Activated naive CD8-positive, alpha-beta T cell treated with anti-CD3 and anti-CD28 coated beads, Interleukin-2, amount 10 ng/mL, durations not matched to agents 7 days and 5 days (primary cell): Measurements from ENCODE around the gene ITM2C. TPM values are rescaled to one million over a fixed set of nuclear protein-coding genes. Genes with fewer than 3 reads are reported as not detected.

ENCODE experiments used
- ATAC-seq: fragments of 150-1000 bp; cut with Tn5 transposase; one replicate; pipeline ENCODE4 v1.10.0; 2021; ENCODE audit warnings: low read depth, moderate library complexity
- POLR2A ChIA-PET: fragments of 350-600 bp; sonication (Branson Sonifier 250); formaldehyde crosslinking; loops from one replicate; lab custom pipeline; 2021; ENCODE audit warnings: antibody characterized with exemption; lab: Charles Lee
- DNase-seq: peaks from one replicate; pipeline ENCODE4 v3.0.0; 2021
- H3K27ac Mint-ChIP-seq: one replicate; pipeline ENCODE4 v1.8.0; 2022; ENCODE audit warnings: mild to moderate bottlenecking, mixed read lengths
- H3K27me3 Mint-ChIP-seq: one replicate; pipeline ENCODE4 v1.8.0; 2022; ENCODE audit warnings: mild to moderate bottlenecking, moderate library complexity, mixed read lengths
- H3K36me3 Mint-ChIP-seq: one replicate; pipeline ENCODE4 v1.8.0; 2021; ENCODE audit warnings: mild to moderate bottlenecking, mixed read lengths
- H3K4me1 Mint-ChIP-seq: one replicate; pipeline ENCODE4 v1.8.0; 2021; ENCODE audit warnings: mixed read lengths
- H3K4me3 Mint-ChIP-seq: one replicate; pipeline ENCODE4 v1.8.0; 2022; ENCODE audit warnings: mild to moderate bottlenecking, moderate library complexity, mixed read lengths
- H3K9me3 Mint-ChIP-seq: one replicate; pipeline ENCODE4 v1.8.0; 2021; ENCODE audit warnings: mixed read lengths
- total RNA-seq, 2 experiments: library from RNA; stranded (reverse); gene quantifications; one replicate each; pipeline ENCODE4 v1.2.3, GENCODE V29; 2021

The ITM2C gene
- total RNA-seq, 2 experiments from 2014 or later = 102 to 105 TPM

DNA sequence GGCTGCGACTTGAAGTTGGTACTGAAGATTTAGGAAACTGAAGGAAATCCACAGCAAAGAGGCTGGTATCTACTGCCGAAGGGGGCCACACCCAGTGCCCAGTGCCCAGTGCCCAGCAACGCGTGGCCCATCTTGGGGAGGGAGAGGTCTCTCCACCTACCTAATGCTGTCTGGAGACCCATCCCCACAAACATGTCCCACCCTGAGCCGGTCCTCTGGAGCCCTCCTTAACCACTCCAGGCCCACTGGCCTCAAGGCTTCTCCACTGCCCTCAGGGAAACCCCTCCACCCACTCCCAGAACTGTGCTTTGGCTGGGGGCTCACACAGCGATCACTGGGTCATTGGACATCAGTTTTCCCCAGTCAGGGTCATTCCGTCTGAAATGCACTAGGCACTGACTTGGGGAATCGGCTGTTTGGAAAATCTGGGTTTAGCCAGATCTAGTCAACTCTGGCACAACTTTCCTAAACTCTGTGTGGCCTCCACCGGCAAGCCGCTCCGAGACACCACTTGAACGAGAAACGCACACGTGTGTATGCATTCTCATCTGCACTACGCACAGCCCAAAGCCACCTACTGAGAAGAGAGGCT lies 40.2 kb downstream of the ITM2C start:
- peak overlapping the region; percentile 14 for H3K27ac Mint-ChIP-seq
- POLR2A ChIA-PET = interaction anchor here (0.9 to 2.8 kb wide), 4 partner anchors 9 to 80 kb away, joined by 3 to 8 read pairs (median 4); no protein-coding TSS in a partner anchor
- peaks cover 2% of the 10 kb centered on the region for H3K27me3 Mint-ChIP-seq
- peaks cover 15% of the 10 kb centered on the region for H3K36me3 Mint-ChIP-seq
- DNase-seq (peak; percentile 24), ATAC-seq (no peak)
- peak overlapping the region; percentile 31 for H3K4me3 Mint-ChIP-seq
- no peaks in the 10 kb centered on the region for H3K9me3 Mint-ChIP-seq
- H3K4me1 Mint-ChIP-seq = peaks cover 27% of the 10 kb centered on the region

DNA sequence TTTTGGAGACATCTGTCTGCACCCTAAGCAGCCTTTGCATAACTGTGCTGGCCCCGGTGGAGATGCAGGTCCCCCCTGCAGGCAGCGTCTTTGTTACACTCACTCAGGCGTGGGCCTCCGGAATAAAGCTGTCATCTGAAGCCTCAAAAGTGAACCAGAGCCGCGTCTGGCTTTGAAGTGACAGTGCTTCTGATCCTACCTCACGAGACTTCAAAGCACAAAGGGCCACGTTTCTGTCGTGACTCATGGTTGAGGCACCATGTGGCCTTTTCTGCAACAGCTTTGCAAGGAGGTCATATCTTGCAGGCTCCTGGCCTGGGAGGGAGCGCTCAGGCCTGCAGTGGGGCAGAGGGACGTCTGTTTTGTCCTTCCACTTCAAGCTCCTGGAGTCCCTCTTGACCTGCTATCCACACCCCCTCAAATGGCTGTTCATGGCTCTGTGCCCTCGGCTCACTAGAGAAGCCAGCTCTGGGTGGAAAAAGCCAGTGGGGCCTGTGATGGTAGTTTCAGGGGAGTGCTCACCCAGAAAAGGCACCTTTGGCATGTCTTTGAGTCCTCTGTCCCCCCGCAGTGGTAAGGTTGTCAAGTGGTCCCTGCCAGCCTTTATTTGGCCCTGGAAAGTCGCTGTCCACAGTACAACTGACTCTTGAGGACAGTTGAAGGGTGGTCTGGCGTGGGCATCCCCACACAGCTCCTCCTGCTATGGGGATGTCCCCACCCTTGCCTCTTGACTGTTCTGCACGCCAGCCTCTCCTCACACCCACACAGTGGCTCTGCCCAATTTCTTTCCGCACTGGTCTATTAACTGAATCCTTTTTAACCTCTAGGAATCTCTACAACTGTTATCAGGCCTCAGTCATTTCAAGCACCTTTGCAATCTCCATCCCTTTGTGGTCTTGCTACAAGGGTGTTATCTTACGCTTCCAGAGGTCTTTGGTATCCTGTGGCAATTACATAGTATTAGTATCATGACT lies 41.0 kb downstream of the ITM2C start:
- Mint-ChIP-seq H3K36me3 (peaks cover 23% of the 10 kb centered on the region), H3K27ac (peak overlapping the region; percentile 14), H3K27me3 (peaks cover 2% of the 10 kb centered on the region), H3K4me3 (peak overlapping the region; percentile 31), H3K9me3 (no peaks in the 10 kb centered on the region), H3K4me1 (peaks cover 32% of the 10 kb centered on the region)
- POLR2A ChIA-PET = interaction anchor here (0.9 to 2.8 kb wide), 4 partner anchors 9 to 79 kb away, joined by 3 to 8 read pairs (median 4); no protein-coding TSS in a partner anchor
- DNase-seq = peak; percentile 64
- ATAC-seq = peak; percentile 90

DNA sequence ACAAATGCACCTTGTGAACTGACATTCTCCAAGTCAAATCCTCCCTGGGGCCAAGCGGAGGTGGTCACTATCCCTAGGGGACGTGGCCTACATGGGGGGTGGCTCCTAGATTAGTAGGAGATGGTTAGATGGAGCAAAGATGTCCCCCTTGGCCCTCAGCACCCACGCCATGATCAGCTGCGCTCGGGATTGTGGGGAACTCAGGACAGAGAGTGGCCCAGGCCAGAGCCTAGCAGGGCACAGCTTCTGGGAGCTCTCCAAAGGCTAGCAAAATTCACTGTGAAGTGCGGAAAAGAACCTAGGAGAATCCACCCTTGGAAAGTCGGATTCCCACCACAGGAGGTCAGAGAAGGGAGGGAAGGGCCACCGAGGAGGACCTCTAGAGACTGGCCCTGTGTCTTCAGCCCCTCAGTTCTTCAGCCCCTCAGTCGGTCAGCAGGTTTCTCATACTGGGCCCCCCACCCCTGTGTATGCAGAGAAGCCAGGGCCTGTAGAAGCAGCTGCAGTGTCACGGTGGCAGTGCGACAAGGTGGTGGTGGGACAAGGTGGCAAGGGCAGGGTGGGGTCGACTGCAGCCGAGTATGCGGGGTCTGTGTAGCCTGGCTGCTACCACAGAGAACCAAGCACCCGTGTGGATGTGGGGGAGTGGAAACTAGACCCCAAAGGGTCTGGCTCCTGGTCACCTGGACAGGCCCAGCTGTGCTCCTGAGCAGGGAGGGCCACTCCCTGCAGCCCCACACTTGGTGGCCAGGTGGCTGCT lies 41.9 kb downstream of the ITM2C start:
- H3K36me3 Mint-ChIP-seq = peaks cover 27% of the 10 kb centered on the region
- H3K4me1 Mint-ChIP-seq = peaks cover 37% of the 10 kb centered on the region
- H3K9me3 Mint-ChIP-seq = no peaks in the 10 kb centered on the region
- ATAC-seq = no peak
- H3K27ac Mint-ChIP-seq = no peak overlapping the region
- POLR2A ChIA-PET = interaction anchor here (1.1 kb wide), 1 partner anchor 29 kb away, joined by 3 read pairs; no protein-coding TSS in a partner anchor
- no peak overlapping the region for H3K4me3 Mint-ChIP-seq
- no peaks in the 10 kb centered on the region for H3K27me3 Mint-ChIP-seq
- DNase-seq = no peak

- POLR2A ChIA-PET = interaction anchor here (1.1 kb wide), 1 partner anchor 30 kb away, joined by 3 read pairs; no protein-coding TSS in a partner anchor
- DNase-seq = peak; percentile 24
- H3K36me3 Mint-ChIP-seq = peaks cover 27% of the 10 kb centered on the region
Observed at GRCh38 chr2:230907361-230908091, 42.8 kb downstream of the ITM2C start.

GRCh38 chr2:230908092-230908594 lies 43.4 kb downstream of the ITM2C start:
- Mint-ChIP-seq H3K4me3 (no peak overlapping the region), H3K9me3 (no peaks in the 10 kb centered on the region), H3K27me3 (no peaks in the 10 kb centered on the region), H3K27ac (peak overlapping the region; percentile 60), H3K36me3 (peaks cover 27% of the 10 kb centered on the region), H3K4me1 (peaks cover 35% of the 10 kb centered on the region)
- DNase-seq = no peak
- POLR2A ChIA-PET = no interaction called here
- no peak for ATAC-seq

More at GRCh38 chr2:230907361-230908091, 42.8 kb downstream of the ITM2C start:
- Mint-ChIP-seq H3K9me3 (no peaks in the 10 kb centered on the region), H3K4me1 (peaks cover 35% of the 10 kb centered on the region), H3K27ac (no peak overlapping the region), H3K4me3 (no peak overlapping the region), H3K27me3 (no peaks in the 10 kb centered on the region)
- no peak for ATAC-seq

GRCh38 chr2:230908595-230909191 lies 44.0 kb downstream of the ITM2C start:
- ATAC-seq (no peak), DNase-seq (peak; percentile 29)
- POLR2A ChIA-PET = no interaction called here
- Mint-ChIP-seq H3K9me3 (no peaks in the 10 kb centered on the region), H3K4me1 (peaks cover 39% of the 10 kb centered on the region), H3K36me3 (peaks cover 27% of the 10 kb centered on the region), H3K4me3 (no peak overlapping the region), H3K27me3 (no peaks in the 10 kb centered on the region), H3K27ac (peak overlapping the region; percentile 60)

DNA sequence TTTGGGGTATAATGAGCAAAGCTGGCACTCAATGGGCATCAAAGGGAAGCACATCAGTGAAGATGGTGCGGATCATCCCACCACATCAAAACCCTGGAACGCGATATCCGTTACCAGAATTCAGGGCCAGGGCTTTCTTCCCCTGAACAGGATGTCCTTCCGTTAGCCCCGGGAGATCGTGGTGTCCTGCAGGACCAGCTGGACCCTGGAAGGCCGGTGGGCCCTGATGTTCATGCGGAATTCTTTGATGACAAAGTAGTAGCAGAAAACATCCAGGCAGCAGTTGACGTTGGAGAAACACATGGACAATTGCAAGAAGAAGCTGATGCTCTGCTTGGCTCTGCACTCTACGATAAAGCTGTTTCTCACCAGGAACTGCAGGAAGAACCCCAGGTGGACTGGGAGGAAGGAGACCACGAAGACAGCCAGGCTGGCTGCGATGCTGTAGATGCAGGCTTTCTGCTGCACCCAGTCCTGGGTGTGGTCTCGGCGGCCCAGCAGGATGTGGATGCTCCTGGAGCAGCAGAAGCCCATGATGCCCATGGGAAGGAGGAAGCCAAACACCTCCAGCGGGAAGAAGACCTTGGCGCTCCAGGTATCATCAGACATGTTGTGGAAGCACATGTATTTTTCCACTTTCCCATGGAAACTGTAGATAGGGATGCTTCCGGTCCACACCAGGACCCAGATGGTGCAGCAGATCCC lies 45.3 kb downstream of the ITM2C start:
- Mint-ChIP-seq H3K9me3 (no peaks in the 10 kb centered on the region), H3K4me3 (no peak overlapping the region), H3K4me1 (peaks cover 37% of the 10 kb centered on the region), H3K36me3 (peaks cover 31% of the 10 kb centered on the region), H3K27me3 (no peaks in the 10 kb centered on the region), H3K27ac (peak overlapping the region; percentile 60)
- no peak for DNase-seq
- ATAC-seq = no peak
- POLR2A ChIA-PET = no interaction called here

DNA sequence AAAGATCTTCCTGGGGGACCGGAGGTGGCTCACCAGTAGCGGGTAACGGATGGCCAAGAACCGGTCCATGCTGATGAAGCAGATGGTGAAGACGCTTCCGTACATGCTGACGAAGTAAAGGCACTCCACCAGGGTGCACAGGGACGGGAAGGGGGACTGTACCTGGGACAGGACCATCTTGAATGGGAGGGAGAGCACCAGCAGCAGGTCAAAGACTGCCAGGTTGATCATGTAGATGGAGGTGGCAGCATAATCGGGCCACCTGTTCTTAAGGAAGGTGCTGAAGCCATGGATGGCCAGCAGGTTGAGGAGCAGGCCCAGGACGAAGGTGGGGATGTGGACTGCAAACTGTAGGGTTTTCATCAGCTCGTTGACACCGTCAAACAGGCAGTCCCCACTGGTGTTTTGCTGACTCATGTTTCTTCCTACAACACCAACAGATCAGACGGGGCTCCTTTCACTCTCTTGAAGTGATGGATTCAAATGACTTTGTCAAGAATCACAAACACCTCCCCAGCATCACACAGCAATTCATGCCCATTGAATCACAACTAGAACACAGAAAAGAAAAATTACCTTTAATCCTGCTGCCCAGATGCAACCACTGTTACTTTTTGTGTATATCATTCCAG lies 45.9 kb downstream of the ITM2C start:
- Mint-ChIP-seq H3K27me3 (no peaks in the 10 kb centered on the region), H3K4me3 (no peak overlapping the region), H3K27ac (no peak overlapping the region), H3K4me1 (peaks cover 31% of the 10 kb centered on the region), H3K36me3 (peaks cover 31% of the 10 kb centered on the region), H3K9me3 (no peaks in the 10 kb centered on the region)
- DNase-seq (peak; percentile 21), ATAC-seq (no peak)
- POLR2A ChIA-PET = no interaction called here

DNA sequence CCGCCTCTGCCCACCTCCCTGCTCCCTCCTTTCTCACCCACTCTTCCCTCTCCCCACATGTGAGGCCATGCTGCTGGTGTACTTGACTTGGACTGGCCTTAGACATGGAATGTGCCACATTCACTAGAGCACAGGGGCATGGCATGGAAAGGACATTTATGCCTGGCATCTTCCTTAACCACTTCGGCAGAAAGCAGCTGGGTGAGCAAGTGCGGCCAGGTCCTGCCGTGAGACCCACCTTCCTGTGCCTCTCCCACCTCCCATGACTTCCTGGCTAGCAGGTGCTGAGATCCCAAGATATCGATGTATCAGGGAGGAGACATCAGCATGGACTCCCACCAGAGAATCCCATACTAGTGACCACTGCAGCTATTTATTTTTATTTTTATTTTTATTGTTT lies 47.3 kb downstream of the ITM2C start:
- POLR2A ChIA-PET = interaction anchor here (1.1 kb wide), 1 partner anchor 12 kb away, joined by 3 read pairs; no protein-coding TSS in a partner anchor
- peaks cover 28% of the 10 kb centered on the region for H3K36me3 Mint-ChIP-seq
- H3K4me1 Mint-ChIP-seq = peaks cover 26% of the 10 kb centered on the region
- ATAC-seq (no peak), DNase-seq (no peak)
- H3K27ac Mint-ChIP-seq = no peak overlapping the region
- no peaks in the 10 kb centered on the region for H3K27me3 Mint-ChIP-seq
- H3K4me3 Mint-ChIP-seq = no peak overlapping the region
- no peaks in the 10 kb centered on the region for H3K9me3 Mint-ChIP-seq

GRCh38 chr2:230912724-230913123 lies 48.0 kb downstream of the ITM2C start:
- POLR2A ChIA-PET = interaction anchor here (1.1 kb wide), 1 partner anchor 12 kb away, joined by 3 read pairs; no protein-coding TSS in a partner anchor
- Mint-ChIP-seq H3K4me3 (no peak overlapping the region), H3K4me1 (peaks cover 28% of the 10 kb centered on the region), H3K27me3 (no peaks in the 10 kb centered on the region), H3K36me3 (peaks cover 28% of the 10 kb centered on the region), H3K9me3 (no peaks in the 10 kb centered on the region), H3K27ac (no peak overlapping the region)
- DNase-seq (no peak), ATAC-seq (no peak)

DNA sequence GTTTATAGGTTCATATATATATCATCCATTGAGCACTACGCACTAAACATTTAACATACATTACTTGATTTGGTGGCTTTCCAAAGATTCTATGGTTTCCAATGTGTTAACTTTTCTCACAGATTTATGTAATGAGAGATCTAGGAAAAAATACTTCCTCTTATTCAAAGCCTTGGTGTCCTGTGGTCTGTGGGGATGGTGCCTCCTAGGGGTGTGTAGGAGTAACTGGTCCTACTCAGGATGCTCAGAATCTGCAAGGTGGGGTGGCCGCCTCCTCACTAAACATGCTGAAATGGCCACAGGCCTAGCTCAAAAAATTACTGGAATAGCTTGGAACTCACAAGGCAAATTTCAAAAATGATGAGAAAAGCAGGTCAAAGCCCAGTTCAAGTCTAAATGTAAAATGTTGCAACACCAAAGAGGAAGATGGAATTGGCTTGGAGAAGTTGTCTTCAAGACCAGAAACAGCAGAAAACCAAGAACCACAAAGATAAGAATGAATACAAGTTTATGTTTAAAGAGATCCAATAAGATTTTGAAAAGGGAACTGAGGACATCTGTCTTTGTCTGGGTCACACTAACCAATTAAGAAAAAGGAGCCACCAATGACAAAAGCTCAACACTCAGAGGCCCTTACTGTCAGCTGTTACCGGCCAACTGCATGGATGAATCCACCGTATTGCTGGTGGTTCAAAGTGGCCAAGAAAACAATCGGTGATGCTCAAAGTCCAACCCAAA lies 48.8 kb downstream of the ITM2C start:
- Mint-ChIP-seq H3K36me3 (peaks cover 25% of the 10 kb centered on the region), H3K27me3 (no peaks in the 10 kb centered on the region), H3K4me1 (peaks cover 27% of the 10 kb centered on the region), H3K9me3 (no peaks in the 10 kb centered on the region), H3K27ac (no peak overlapping the region), H3K4me3 (no peak overlapping the region)
- POLR2A ChIA-PET = no interaction called here
- DNase-seq = peak; percentile 25
- ATAC-seq = peak; percentile 57
